ENCODE results near the gene MMP8. TPM values are rescaled to one million over a fixed set of nuclear protein-coding genes. Genes with fewer than 3 reads are reported as not detected.
"Not testable (repeated sequence)": the region's sequence is repeated elsewhere in the genome, so short reads cannot be mapped to it uniquely, and the experiment has no call there.

MMP8 gene
- total and polyA plus RNA-seq, 4 donors, result 0.03 to 0.60 (median 0.42) TPM; not detected in 1

- ATAC-seq (ENCODE audit: low FRiP score) (no peak), DNase-seq (no peak)
- Histone ChIP-seq H3K36me3 (ENCODE audit: control insufficient read depth in 1 of 2, insufficient read depth in 2 of 2, low read length in 1 of 2) (no peaks in the 10 kb centered on the region), H3K27me3 (ENCODE audit: control insufficient read depth in 1 of 2, insufficient read depth in 2 of 2, low read length in 1 of 2) (peaks cover 0 to 2% of the 10 kb centered on the region in 2 donors), H3K27ac (ENCODE audit: low read depth in 1 of 2, low read length in 2 of 2) (no peak overlapping the region), H3K4me1 (ENCODE audit: control insufficient read depth in 1 of 2, insufficient read depth in 2 of 2, low read length in 2 of 2) (no peaks in the 10 kb centered on the region), H3K9me3 (ENCODE audit: control insufficient read depth, low read length) (no peaks in the 10 kb centered on the region), H3K4me3 (ENCODE audit: low read length in 2 of 2) (no peak overlapping the region)
- intact Hi-C loops (cut with DNase I), result no loop called here
- 46 to 53% methylated on average over 4 of the region's 4 CpGs for WGBS, 2 donors
These were observed 35.7 kb upstream of the MMP8 start for GRCh38 chr11:102760344-102761035.

- peaks cover 0 to 2% of the 10 kb centered on the region in 2 donors for H3K27me3 ChIP-seq (ENCODE audit: control insufficient read depth in 1 of 2, insufficient read depth in 2 of 2, low read length in 1 of 2)
- 44 to 65% methylated on average over 2 of the region's 2 CpGs for WGBS, 2 donors
- DNase-seq, result no peak
- no peaks in the 10 kb centered on the region for H3K4me1 ChIP-seq (ENCODE audit: control insufficient read depth in 1 of 2, insufficient read depth in 2 of 2, low read length in 2 of 2)
- no peak overlapping the region for H3K4me3 ChIP-seq (ENCODE audit: low read length in 2 of 2)
- H3K9me3 ChIP-seq (ENCODE audit: control insufficient read depth, low read length), result no peaks in the 10 kb centered on the region
- intact Hi-C loops (cut with DNase I), result no loop called here
- no peaks in the 10 kb centered on the region for H3K36me3 ChIP-seq (ENCODE audit: control insufficient read depth in 1 of 2, insufficient read depth in 2 of 2, low read length in 1 of 2)
- no peak overlapping the region for H3K27ac ChIP-seq (ENCODE audit: low read depth in 1 of 2, low read length in 2 of 2)
- ATAC-seq (ENCODE audit: low FRiP score), result no peak
These were observed 33.2 kb upstream of the MMP8 start for GRCh38 chr11:102757823-102758549.

- ATAC-seq (ENCODE audit: low FRiP score) (no peak), DNase-seq (no peak)
- H3K4me1 ChIP-seq (ENCODE audit: control insufficient read depth in 1 of 2, insufficient read depth in 2 of 2, low read length in 2 of 2), result no peaks in the 10 kb centered on the region
- H3K36me3 ChIP-seq (ENCODE audit: control insufficient read depth in 1 of 2, insufficient read depth in 2 of 2, low read length in 1 of 2), result no peaks in the 10 kb centered on the region
- H3K4me3 ChIP-seq (ENCODE audit: low read length in 2 of 2), result no peak overlapping the region
- H3K9me3 ChIP-seq (ENCODE audit: control insufficient read depth, low read length), result peaks cover 1% of the 10 kb centered on the region
- no peaks in the 10 kb centered on the region for H3K27me3 ChIP-seq (ENCODE audit: control insufficient read depth in 1 of 2, insufficient read depth in 2 of 2, low read length in 1 of 2)
- 95 to 96% methylated on average over 1 of the region's 1 CpG for WGBS, 2 donors
- intact Hi-C loops (cut with DNase I), result no loop called here
- no peak overlapping the region for H3K27ac ChIP-seq (ENCODE audit: low read depth in 1 of 2, low read length in 2 of 2)
These were observed 28.5 kb upstream of the MMP8 start for GRCh38 chr11:102753267-102753666.

GRCh38 chr11:102751673-102752072 lies 26.9 kb upstream of the MMP8 start:
- H3K36me3 ChIP-seq (ENCODE audit: control insufficient read depth in 1 of 2, insufficient read depth in 2 of 2, low read length in 1 of 2), result no peaks in the 10 kb centered on the region
- DNase-seq (no peak), ATAC-seq (ENCODE audit: low FRiP score) (no peak)
- peaks cover 1% of the 10 kb centered on the region for H3K9me3 ChIP-seq (ENCODE audit: control insufficient read depth, low read length)
- no peak overlapping the region for H3K4me3 ChIP-seq (ENCODE audit: low read length in 2 of 2)
- intact Hi-C loops (cut with DNase I), result no loop called here
- no peak overlapping the region for H3K27ac ChIP-seq (ENCODE audit: low read depth in 1 of 2, low read length in 2 of 2)
- H3K4me1 ChIP-seq (ENCODE audit: control insufficient read depth in 1 of 2, insufficient read depth in 2 of 2, low read length in 2 of 2), result no peaks in the 10 kb centered on the region
- H3K27me3 ChIP-seq (ENCODE audit: control insufficient read depth in 1 of 2, insufficient read depth in 2 of 2, low read length in 1 of 2), result no peaks in the 10 kb centered on the region

- H3K27ac ChIP-seq (ENCODE audit: low read depth in 1 of 2, low read length in 2 of 2), result no peak overlapping the region
- no peak overlapping the region for H3K4me3 ChIP-seq (ENCODE audit: low read length in 2 of 2)
- ATAC-seq (ENCODE audit: low FRiP score) (no peak), DNase-seq (no peak)
- H3K4me1 ChIP-seq (ENCODE audit: control insufficient read depth in 1 of 2, insufficient read depth in 2 of 2, low read length in 2 of 2), result no peaks in the 10 kb centered on the region
- intact Hi-C loops (cut with DNase I), result no loop called here
- H3K9me3 ChIP-seq (ENCODE audit: control insufficient read depth, low read length), result peaks cover 1% of the 10 kb centered on the region
- H3K36me3 ChIP-seq (ENCODE audit: control insufficient read depth in 1 of 2, insufficient read depth in 2 of 2, low read length in 1 of 2), result no peaks in the 10 kb centered on the region
- no peaks in the 10 kb centered on the region for H3K27me3 ChIP-seq (ENCODE audit: control insufficient read depth in 1 of 2, insufficient read depth in 2 of 2, low read length in 1 of 2)
These were observed 24.5 kb upstream of the MMP8 start for GRCh38 chr11:102749101-102749722.

GRCh38 chr11:102746746-102747578 lies 22.2 kb upstream of the MMP8 start:
- intact Hi-C loops (cut with DNase I); H3K36me3 ChIP-seq (ENCODE audit: control insufficient read depth in 1 of 2, insufficient read depth in 2 of 2, low read length in 1 of 2); H3K4me1 ChIP-seq (ENCODE audit: control insufficient read depth in 1 of 2, insufficient read depth in 2 of 2, low read length in 2 of 2); H3K4me3 ChIP-seq (ENCODE audit: low read length in 2 of 2); ATAC-seq (ENCODE audit: low FRiP score); DNase-seq; H3K9me3 ChIP-seq (ENCODE audit: control insufficient read depth, low read length); H3K27ac ChIP-seq (ENCODE audit: low read depth in 1 of 2, low read length in 2 of 2); H3K27me3 ChIP-seq (ENCODE audit: control insufficient read depth in 1 of 2, insufficient read depth in 2 of 2, low read length in 1 of 2): not testable (repeated sequence)
- 78 to 83% methylated on average over 30 to 32 of the region's 32 CpGs for WGBS, 2 donors

GRCh38 chr11:102734650-102735049 lies 9.9 kb upstream of the MMP8 start:
- intact Hi-C loops (cut with DNase I), result no loop called here
- ATAC-seq (ENCODE audit: low FRiP score), result no peak
- no peaks in the 10 kb centered on the region for H3K4me1 ChIP-seq (ENCODE audit: control insufficient read depth in 1 of 2, insufficient read depth in 2 of 2, low read length in 2 of 2)

GRCh38 chr11:102733232-102733875 lies 8.6 kb upstream of the MMP8 start:
- Histone ChIP-seq H3K27me3 (ENCODE audit: control insufficient read depth in 1 of 2, insufficient read depth in 2 of 2, low read length in 1 of 2) (peaks cover 0 to 1% of the 10 kb centered on the region in 2 donors), H3K27ac (ENCODE audit: low read depth in 1 of 2, low read length in 2 of 2) (no peak overlapping the region), H3K4me3 (ENCODE audit: low read length in 2 of 2) (no peak overlapping the region), H3K36me3 (ENCODE audit: control insufficient read depth in 1 of 2, insufficient read depth in 2 of 2, low read length in 1 of 2) (no peaks in the 10 kb centered on the region), H3K4me1 (ENCODE audit: control insufficient read depth in 1 of 2, insufficient read depth in 2 of 2, low read length in 2 of 2) (no peaks in the 10 kb centered on the region), H3K9me3 (ENCODE audit: control insufficient read depth, low read length) (no peaks in the 10 kb centered on the region)
- intact Hi-C loops (cut with DNase I), result no loop called here
- WGBS, 2 donors, result 48 to 53% methylated on average over 8 of the region's 8 CpGs
- DNase-seq, result peak; percentile 67 to 77
- no peak for ATAC-seq (ENCODE audit: low FRiP score)

More at GRCh38 chr11:102734650-102735049, 9.9 kb upstream of the MMP8 start:
- Histone ChIP-seq H3K9me3 (ENCODE audit: control insufficient read depth, low read length) (no peaks in the 10 kb centered on the region), H3K36me3 (ENCODE audit: control insufficient read depth in 1 of 2, insufficient read depth in 2 of 2, low read length in 1 of 2) (no peaks in the 10 kb centered on the region), H3K4me3 (ENCODE audit: low read length in 2 of 2) (no peak overlapping the region), H3K27ac (ENCODE audit: low read depth in 1 of 2, low read length in 2 of 2) (no peak overlapping the region), H3K27me3 (ENCODE audit: control insufficient read depth in 1 of 2, insufficient read depth in 2 of 2, low read length in 1 of 2) (peaks cover 0 to 1% of the 10 kb centered on the region in 2 donors)
- DNase-seq, result no peak

All from aorta (tissue), 5 donors.